HepG2 (cell line): Measurements from ENCODE around the gene CIAO2B. TPM values are rescaled to one million over a fixed set of nuclear protein-coding genes. Genes with fewer than 3 reads are reported as not detected.

Experiments
- ELF3 ChIP-seq: IDR thresholded peaks from 2 replicates; pipeline ENCODE4 v1.6.1; 2016; ENCODE audit warnings: missing genetic modification reagents, missing compliant biosample characterization
- FOXA3 ChIP-seq: IDR thresholded peaks from 2 replicates; pipeline ENCODE4 v1.6.1; 2016; ENCODE audit warnings: missing genetic modification reagents, missing compliant biosample characterization
- GATAD1 ChIP-seq: IDR thresholded peaks from 2 replicates; pipeline ENCODE4 v1.6.1; 2016; ENCODE audit warnings: missing genetic modification reagents, missing compliant biosample characterization
- HHEX ChIP-seq: IDR thresholded peaks from 2 replicates; pipeline ENCODE4 v1.6.1; 2016; ENCODE audit warnings: control low read depth
- HMGA1 ChIP-seq: sonication (generic); formaldehyde crosslinking; conservative IDR thresholded peaks from 2 replicates; pipeline ENCODE4 v1.4.0; 2020; ENCODE audit warnings: missing genetic modification reagents
- HMGXB4 ChIP-seq, 2 experiments: sonication (generic) in 1 of 2; formaldehyde crosslinking in 1 of 2; IDR thresholded peaks; 2 replicates each; pipeline versions ENCODE4 v1.4.0 to v1.6.1; 2018 to 2020; ENCODE audit warnings: missing genetic modification reagents in 2 of 2, borderline replicate concordance in 1 of 2, low read depth in 1 of 2, mild to moderate bottlenecking in 1 of 2, missing biosample characterization in 1 of 2
- HOXA3 ChIP-seq: sonication (generic); formaldehyde crosslinking; IDR thresholded peaks from 2 replicates; pipeline ENCODE4 v1.5.0; 2020; ENCODE audit warnings: missing genetic modification reagents
- KDM3A ChIP-seq: IDR thresholded peaks from 2 replicates; pipeline ENCODE4 v1.6.1; 2018; ENCODE audit warnings: low read depth, missing compliant biosample characterization
- KDM5B ChIP-seq: sonication (generic); formaldehyde crosslinking; IDR thresholded peaks from 2 replicates; pipeline ENCODE4 v1.4.0; 2020; ENCODE audit warnings: missing genetic modification reagents, mild to moderate bottlenecking, borderline replicate concordance
- MXI1 ChIP-seq: IDR thresholded peaks from 3 replicates; pipeline ENCODE4 v1.6.1; 2012; ENCODE audit warnings: low read depth, low read length, inconsistent platforms, borderline replicate concordance
- PREB ChIP-seq: sonication (generic); formaldehyde crosslinking; IDR thresholded peaks from 2 replicates; pipeline ENCODE4 v1.4.0; 2020; ENCODE audit warnings: missing genetic modification reagents
- RXRB ChIP-seq: IDR thresholded peaks from 2 replicates; pipeline ENCODE4 v1.6.1; 2016; ENCODE audit warnings: borderline replicate concordance, missing genetic modification reagents, missing compliant biosample characterization
- XRCC5 ChIP-seq: fragments of 200-400 bp; formaldehyde crosslinking; optimal IDR thresholded peaks from 2 replicates; pipeline ENCODE3; 2017; ENCODE audit warnings: mild to moderate bottlenecking, low read length
- ZBTB14 ChIP-seq: sonication (generic); formaldehyde crosslinking; IDR thresholded peaks from 2 replicates; pipeline ENCODE4 v1.4.0; 2020; ENCODE audit warnings: missing genetic modification reagents
- ZNF496 ChIP-seq: sonication (generic); formaldehyde crosslinking; IDR thresholded peaks from 2 replicates; pipeline ENCODE4 v1.8.1; 2023; ENCODE audit warnings: mild to moderate bottlenecking, moderate library complexity, missing genetic modification reagents; ENCODE audit not compliant: insufficient replicate concordance
- ZNF687 ChIP-seq: sonication (generic); formaldehyde crosslinking; IDR thresholded peaks from 2 replicates; pipeline ENCODE4 v1.5.1; 2020; ENCODE audit warnings: mild to moderate bottlenecking, missing genetic modification reagents, moderate library complexity
- ZNF740 ChIP-seq: sonication (generic); formaldehyde crosslinking; IDR thresholded peaks from 2 replicates; pipeline ENCODE4 v1.4.0; 2020; ENCODE audit warnings: missing genetic modification reagents
- polyA plus RNA-seq, 8 experiments: library from polyadenylated mRNA; depleted of rRNA in 3 of 8; stranded (reverse) in 7 of 8; unstranded in 1 of 8; fragments of >200 nt; fragmentation: Illumina TruSeq in 4 of 8; extraction: Trizol in 4 of 8; gene quantifications; 2 replicates each; pipeline versions ENCODE4 v1.2.1 to v1.2.3, GENCODE V29; 2011 to 2016; ENCODE audit warnings: low read depth in 4 of 8, missing spikeins in 1 of 8, mixed read lengths in 1 of 8; ENCODE audit not compliant: insufficient read depth in 1 of 8
- total RNA-seq, 5 experiments: library from RNA; depleted of rRNA; stranded (reverse); fragments of >200 nt; fragmentation: Illumina TruSeq; extraction: Trizol; gene quantifications; 2 replicates each; pipeline ENCODE4 v1.2.3, GENCODE V29; 2016; ENCODE audit warnings: low read depth in 1 of 5

The CIAO2B gene
- total and polyA plus RNA-seq, 2 of the 13 experiments (the other 11 are each of a cell fraction or from before 2014, with no cell fraction given), result 157 to 293 TPM

- no peak for TF ChIP-seq ZNF496 (CRISPR knock-in tag)
- TF ChIP-seq GATAD1 (CRISPR knock-in tag), result peak; percentile 80
- TF ChIP-seq HMGXB4 (CRISPR knock-in tag; IDR thresholded peaks at IDR 0.05; ENCODE audit: borderline replicate concordance in 1 of 2, low read depth in 1 of 2), result peak; percentile 89 to 98
- peak; percentile 92 for TF ChIP-seq XRCC5
- TF ChIP-seq RXRB (CRISPR knock-in tag), result peak; percentile 80
- peak; percentile 54; the same call in 1 of the 2 replicates for TF ChIP-seq ELF3
- no peak for TF ChIP-seq HHEX
- no peak for TF ChIP-seq PREB (CRISPR knock-in tag)
- no peak for TF ChIP-seq ZBTB14 (CRISPR knock-in tag)
- TF ChIP-seq HOXA3 (CRISPR knock-in tag), result peak; percentile 70; the same call in 1 of the 2 replicates
- TF ChIP-seq FOXA3, result peak; percentile 68; the same call in 1 of the 2 replicates
- peak; percentile 90; the same call in 1 of the 2 replicates for TF ChIP-seq KDM3A (CRISPR knock-in tag)
- TF ChIP-seq KDM5B (CRISPR knock-in tag), result no peak; the same call in 1 of the 2 replicates
- TF ChIP-seq ZNF687 (CRISPR knock-in tag), result peak; percentile 81
- TF ChIP-seq ZNF740 (CRISPR knock-in tag), result no peak
- no peak; the same call in 1 of the 2 replicates for TF ChIP-seq HMGA1 (CRISPR knock-in tag)
- peak; percentile 68; the same call in 1 of the 3 replicates for TF ChIP-seq MXI1
These were observed 43.3 kb upstream of the CIAO2B start (continued) for GRCh38 chr16:66977341-66978113.
